Islet of Langerhans (tissue), 1 donor: Measurements from ENCODE around the gene TRMT44.

ENCODE experiments used
- FAIRE-seq: peaks from one replicate; lab custom pipeline; 2011; peaks lifted over from hg19 to GRCh38; lab: Jason Lieb, UNC

Gene TRMT44

DNA sequence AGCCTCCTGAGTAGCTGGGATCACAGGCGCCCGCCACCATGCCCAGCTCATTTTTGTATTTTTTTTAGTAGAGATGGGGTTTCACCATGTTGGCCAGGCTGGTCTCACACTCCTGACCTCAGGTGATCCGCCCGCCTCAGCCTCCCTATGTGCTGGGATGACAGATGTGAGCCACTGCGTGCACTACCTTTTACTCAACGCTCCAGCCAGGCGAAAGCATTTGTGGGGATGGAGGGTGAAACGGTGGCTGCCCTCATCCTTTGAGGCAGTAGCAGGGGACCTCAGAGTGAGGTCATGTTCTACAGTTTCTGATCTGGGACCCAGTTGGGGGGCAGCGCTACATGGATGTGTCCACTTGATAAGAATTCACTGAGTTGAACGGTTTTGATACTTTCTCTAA, 73.8 kb downstream of the TRMT44 start:
- no peak for FAIRE-seq

DNA sequence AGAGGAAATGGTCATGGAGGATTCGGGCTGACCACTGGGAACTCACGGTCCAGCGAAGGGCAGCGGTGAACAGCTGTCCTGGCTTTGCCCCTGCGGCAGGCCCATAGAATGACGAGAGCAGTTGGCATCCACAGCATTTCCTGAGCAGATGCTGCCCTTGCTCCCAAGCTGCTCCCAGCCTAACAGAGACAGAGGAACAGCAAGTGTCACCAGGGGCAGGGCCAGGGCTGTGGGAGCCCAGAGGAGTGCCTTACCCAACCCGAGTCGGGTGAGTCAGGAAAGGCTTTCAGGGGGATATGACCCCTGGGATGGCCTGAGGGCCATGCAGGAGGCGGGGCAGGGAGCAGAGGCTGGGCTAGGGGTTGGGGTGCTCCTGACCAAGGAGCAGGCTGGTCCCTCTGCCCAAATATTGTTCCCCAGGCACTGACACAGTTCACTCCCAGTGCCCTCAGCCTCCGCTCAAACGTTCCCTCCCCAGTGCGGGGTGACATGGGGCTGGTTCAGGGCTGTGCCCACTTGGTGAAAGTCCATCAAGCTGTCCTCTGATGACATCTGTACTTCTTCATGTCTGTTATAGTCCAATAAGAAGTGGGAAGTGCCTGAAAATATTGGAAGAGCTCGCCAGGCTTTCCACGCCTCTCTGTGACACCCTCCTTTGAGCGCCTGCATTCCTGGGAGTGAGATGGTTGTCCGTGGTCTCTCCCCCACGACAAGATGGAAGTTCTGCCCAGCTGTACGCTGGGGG, 74.9 kb downstream of the TRMT44 start:
- no peak for FAIRE-seq

DNA sequence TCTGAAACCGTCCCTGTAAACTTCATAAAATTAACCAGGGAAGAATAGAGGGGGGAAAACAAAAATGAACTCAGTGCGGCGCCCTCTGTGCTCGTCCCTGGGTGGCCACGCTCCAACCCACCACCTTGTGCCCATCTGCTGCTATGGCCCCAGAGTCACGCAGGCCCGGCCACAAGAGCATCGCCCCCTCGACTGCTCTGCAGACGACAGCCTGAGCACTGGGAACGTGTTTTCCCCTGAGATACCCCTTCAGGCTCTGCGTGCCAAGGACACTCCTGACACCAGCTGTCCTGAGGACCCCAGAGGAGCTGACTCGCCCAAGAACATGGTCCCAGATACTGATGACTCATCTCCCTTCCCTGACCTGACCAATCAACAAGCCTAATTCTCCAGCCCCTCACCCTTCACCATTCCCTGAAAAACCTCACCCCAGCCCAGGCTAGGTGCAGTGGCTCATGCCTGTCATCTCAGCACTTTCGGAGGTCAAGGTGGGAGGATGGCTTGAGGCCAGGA, 75.5 kb downstream of the TRMT44 start:
- FAIRE-seq = no peak

DNA sequence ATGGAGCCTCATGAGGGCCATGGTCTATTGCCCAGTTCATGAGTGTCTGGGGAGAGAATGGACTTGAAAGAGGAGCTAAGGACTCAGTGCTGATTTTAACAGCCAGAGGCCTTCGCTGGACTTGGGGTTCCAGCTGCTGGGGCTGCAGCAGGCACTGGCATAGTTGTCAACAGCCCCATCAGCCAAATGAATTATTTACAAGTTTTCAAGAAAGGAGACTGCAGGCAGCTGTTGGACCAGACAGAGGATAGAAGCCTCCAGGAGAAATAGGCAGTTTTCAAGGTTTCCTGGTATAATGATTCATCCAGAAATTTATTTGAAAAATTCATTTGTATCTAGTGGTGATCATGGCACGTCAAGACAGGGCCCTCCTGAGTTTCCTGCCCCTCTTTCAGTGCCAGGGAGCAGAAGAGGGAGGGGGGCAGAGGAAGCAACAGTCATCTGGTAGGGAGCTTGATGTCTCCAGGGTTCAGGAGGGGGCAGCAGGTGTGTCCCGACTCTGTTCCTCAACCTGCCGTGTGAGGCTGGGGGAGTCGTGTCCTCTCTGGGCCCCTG, 76.5 kb downstream of the TRMT44 start:
- FAIRE-seq = no peak

DNA sequence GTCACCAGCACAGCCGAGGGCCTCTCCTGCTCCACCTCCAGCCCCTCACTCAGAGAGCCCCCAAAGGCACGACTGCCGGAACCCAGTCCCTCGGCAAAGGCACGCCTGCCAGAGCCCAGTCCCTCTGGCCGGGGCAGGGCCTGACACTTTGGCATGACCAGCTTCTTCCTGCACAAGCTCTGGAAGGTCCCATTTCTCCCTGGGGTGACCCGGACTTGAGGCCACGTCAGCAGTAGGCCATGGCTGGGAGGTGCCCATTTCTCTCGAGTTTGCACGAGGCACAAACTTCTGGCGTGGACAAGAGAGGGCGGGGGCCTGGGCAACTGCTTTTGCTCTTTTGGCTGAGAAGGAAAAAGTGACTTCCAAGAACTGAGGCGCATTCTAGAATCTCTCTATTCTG, 77.4 kb downstream of the TRMT44 start:
- no peak for FAIRE-seq

DNA sequence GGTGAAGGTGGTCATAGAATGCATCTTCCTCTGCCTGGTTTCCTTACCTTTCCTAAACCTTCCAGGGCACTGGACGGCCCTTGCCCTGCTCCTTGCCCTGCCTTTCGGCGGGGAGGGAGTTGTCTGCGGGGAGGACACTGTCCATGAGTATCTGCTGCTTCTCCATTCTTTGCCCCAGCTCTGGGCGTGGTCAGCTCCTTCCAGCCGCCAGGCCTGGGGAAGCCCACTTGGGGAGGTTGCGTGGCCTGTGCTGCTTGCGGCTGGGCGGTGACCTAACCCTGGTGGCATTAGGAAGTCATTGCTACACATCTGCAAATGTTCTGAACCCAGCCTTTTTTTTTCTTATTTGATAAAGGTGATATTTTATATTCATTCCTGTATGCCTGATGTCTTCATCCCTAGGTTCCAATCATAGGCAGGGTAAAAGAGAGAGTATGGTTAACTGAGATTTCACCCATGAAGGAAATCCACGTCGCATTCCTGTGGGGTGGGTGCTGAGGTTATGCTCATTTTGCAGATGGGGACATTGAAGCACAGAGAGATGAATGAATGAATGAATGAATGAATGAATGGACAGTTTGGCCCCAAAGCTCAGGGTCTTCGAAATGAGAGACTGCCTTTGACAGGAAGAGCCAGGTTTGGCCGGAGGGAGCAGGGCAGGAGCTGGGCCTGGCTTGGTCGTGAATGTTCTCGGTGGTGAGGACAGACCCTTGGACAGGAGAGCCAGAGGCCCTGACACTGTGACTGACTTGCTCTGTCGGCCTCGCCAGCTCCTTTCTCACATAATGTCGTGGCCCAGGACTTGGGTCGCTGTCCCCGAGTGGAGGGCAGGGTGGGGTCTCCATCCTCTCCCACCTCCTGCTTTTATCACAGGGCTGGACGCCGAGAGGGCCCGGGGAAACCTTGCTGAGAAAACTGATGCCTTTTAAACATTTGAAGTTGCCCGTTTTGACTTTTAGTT, 81.9 kb downstream of the TRMT44 start:
- no peak for FAIRE-seq

DNA sequence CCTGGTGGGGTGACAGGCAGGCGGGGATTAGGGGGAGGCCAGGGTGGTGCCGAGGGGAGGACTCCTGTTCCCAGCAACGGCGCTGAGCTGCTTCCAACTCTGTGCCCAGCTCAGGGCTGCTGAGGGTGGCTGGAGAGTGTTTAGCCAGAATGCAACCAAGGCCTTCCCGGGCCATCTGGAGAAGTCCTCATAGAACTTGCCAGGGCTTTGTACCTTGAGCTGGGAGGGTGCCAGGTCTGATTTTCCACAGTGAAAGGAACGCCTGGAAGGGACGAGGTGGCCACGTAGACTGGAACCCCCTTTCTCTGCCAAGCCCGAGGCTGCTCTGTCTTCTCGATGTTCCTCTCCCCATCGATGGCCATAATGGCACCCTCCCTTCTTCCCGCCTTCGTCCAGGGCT, 82.6 kb downstream of the TRMT44 start:
- FAIRE-seq = no peak

DNA sequence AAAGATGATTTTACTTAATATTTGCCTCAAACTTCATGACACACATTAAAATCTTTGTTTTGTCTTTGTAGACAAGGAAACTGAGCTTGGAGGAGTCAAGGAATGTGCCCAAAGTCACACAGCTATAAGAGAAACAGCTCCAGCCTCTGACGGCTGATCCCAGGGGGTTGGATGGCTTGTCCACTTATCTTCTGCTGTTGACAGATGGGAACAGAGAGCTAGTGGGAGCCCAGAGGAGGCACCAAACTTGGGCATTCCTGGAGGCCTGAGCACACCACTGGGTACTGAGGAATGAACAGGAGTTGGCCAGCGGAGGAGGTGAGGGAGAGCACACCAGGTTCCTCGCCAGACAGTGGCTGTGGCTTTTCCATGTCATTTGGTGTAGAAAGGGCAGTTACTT, 83.2 kb downstream of the TRMT44 start:
- FAIRE-seq = no peak

DNA sequence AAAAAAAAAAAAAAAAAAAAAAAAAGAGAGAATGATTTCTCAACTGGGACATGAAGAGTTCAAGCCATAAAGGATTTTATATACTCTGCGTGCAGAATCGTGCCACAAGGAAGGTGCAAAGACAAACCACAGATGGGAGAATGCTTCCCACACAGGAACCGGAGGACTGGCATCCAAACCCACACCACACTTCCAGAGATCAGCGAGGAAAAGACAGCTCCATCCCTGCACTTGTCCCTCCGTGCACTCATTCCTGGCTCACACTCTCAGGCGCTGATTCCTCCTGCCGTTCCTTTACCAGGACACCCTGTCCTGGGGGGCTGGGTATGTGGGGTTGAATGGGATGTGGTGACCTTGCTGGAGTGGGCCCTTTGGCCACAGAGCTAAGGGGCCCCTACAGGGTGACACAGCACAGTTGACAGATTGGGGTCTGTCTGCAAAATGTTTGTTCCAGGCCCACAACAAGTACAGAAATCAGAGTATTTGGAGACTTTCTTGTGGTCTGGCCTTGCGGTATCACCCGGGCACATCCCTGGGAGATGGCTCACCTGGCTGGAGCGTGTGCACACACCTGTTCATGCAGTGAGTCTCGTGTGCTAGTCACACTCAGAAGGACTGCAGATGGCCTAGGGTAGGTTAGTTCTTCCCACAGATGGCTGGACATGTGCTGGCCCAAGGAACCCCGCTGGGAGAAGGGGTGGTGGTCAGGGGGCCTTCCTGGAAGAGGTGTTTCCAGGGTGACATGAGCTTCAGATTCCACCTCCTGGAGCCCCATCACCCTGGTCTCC, 84.2 kb downstream of the TRMT44 start:
- FAIRE-seq = no peak

DNA sequence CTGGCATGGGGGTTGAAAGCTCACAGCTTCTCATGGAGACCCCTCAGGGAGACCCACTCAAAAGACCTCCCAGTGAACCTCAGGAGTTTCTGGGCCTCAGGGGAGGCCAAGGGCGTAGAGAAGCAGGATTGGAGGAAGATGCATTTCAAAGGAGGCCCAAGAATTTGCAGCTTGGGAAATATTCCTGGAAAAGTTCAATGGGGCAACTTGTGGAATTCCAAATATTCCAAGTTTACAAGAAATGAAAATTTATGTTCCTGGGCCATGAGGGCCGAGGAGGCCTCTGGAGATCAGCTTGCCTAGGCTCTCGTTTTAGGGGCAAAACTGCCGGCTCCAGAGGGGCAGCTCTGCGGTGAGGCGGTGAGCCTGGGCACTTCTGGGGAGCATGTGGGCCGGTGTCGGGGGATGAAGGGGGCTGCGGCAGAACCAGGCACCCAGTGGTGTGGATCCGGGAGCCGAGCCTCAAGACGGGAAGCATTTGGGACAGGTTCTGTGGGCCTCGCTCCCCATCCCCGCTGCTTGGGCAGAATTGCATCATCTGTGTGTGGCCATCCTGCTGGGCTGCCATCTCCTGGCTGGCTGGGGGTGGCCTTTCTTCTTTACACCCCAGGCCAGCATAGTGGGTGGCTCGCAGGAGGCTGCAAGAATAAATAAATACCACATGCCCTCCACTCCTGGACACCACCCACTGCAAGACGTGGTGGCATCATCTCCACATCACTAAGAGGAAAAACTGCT, 85.0 kb downstream of the TRMT44 start:
- no peak for FAIRE-seq
